GM03348 (cell line): ENCODE measurements around the gene CMKLR1.

Experiments used
- DNase-seq: peaks from one replicate; pipeline ENCODE4 v3.0.0; 2012; ENCODE audit warnings: low spot score

CMKLR1 gene

DNA sequence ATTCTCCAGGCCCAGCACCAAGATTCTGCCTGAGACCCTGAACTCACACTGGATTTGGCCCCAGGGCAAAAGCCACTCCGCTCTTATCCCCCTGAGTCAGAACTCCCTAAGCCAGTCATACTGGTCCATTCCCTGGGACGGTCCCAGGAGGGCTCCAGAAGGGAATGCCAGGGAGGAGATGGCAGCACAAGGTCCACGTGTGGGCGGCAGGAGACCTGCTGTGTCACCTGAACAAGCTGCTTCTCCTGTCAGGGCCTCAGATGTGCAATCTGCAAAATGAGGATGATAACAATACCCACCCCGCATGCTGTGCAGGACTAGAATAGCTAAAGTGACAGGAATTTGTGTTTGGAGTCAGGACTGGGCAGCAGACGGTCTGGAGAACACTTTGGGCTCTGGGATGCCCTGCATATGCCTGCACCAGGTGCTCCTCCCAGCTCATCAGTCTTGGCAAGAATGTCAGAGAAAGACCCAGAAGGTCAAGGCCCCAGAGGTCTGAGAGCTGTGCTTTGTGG lies 40.3 kb downstream of the CMKLR1 start:
- DNase-seq, result no peak

DNA sequence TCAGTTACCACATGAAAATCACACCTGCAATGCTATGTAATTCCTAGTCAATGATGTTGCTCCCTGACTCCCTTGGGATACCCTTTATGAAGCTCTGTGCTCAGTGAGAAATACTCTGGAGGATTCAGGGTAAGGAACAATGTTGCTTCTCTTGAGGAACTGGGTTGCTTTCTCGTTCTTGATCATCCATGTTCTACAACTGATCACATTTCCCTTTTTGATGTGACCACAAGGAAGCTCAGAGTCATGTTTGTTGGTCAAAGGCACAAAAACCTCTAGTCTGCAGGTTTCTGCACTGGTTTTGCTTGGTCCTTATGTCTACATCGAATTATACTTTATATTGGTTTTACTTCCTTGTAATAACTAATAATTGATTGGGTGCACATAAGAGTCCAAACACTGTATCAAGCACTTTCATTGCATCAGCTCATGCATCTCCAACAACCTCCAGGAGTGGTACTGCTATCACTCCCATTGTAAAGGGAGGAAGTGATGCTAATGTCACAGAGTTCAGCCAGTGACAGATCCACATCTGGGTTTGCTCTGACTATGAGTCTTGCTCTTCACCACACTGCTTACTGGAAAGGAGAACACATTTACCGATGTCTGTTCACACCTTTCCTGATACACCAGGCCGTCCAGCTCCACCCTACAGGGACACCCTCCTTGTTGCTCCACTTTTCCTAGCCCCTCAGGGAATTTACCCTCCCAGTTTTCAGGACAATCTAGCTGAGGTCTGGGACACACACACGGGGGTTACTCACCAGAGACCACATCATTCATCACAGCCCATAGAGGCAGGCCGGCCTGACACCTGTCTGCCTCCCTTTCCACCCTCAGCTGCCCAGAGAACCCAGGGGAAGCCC lies 41.0 kb downstream of the CMKLR1 start:
- no peak for DNase-seq

DNA sequence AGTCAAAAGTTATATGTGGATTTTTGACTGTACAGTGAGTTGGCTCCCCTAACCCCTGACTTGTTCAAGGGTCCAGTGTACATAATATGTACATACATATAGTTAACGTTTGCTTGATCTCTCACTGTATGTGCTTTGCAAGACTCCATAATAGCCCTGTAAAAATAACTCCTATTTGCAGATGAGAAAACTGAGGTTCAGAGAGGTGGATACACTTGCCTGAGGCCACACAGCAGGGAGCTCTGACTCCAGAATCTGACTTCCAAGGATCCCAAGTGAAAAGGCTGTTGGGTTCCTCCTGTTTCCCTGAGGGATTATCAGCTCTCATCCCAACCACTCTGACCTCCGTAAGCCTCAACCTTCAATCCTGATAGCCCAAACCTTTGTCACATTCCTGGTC lies 41.7 kb downstream of the CMKLR1 start:
- no peak for DNase-seq

- DNase-seq, result no peak
Observed at GRCh38 chr12:108296945-108297344, 42.2 kb downstream of the CMKLR1 start.

DNA sequence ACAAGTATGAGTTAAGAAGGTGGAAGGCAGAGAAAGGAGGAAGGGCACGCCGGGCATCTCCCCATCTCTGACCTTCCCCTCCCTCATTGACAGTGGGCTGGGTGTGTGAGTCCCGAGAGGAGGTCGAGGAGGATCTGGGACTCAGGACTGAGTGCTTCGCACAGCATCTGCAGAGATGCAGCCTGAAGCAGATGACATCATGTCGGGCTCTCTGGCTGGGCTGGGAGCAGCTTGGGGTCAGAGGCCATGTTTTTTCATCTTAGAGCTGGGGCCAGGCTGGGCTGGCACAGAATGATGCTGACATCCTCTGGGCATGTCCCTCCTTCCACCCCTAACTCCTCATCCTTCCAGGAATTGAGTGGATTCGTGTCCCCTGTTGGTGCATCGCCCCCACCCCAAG lies 43.5 kb downstream of the CMKLR1 start:
- DNase-seq, result no peak

DNA sequence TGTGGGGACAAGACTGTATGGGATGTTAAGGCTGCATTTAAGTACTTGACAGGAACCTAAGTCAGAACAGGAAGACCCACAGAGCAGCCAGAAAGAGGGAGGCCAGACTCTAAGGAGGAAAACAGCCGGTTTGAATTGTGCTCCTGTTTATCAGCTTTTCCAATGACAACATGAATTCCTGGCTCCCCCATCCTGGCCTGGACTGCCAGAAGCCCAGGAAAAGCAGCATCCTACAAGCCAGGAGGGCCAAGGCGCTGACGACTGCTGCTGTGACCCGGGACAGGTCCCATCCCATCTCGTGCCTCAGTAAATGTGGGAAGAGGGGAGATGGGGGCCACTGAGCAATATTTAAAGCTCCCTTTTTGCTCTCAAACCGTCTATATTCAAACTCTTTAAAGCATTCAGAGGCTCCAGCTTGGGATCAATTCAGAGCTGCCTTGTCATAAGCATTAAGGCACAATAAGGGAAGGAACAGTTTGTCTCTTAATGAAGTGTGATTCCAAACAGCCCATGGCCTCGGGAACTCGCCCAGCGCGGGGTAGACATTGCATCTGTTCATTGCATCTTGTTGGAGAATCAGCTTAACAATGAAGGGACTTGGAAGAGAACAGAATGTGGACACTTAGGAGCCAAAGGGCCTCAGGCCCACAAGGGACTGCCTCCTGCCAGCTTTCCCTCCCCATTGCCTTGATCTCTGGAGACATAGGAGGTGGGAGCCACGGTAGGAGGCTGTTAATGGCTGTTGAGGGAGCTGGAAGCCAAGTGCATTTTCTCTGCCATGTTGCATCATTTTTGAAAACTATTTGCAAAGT lies 49.6 kb downstream of the CMKLR1 start:
- DNase-seq, result no peak

GRCh38 chr12:108287227-108287626 lies 51.9 kb downstream of the CMKLR1 start:
- no peak for DNase-seq

GRCh38 chr12:108285016-108285415 lies 54.1 kb downstream of the CMKLR1 start:
- no peak for DNase-seq

GRCh38 chr12:108284163-108284562 lies 54.9 kb downstream of the CMKLR1 start:
- no peak for DNase-seq

DNA sequence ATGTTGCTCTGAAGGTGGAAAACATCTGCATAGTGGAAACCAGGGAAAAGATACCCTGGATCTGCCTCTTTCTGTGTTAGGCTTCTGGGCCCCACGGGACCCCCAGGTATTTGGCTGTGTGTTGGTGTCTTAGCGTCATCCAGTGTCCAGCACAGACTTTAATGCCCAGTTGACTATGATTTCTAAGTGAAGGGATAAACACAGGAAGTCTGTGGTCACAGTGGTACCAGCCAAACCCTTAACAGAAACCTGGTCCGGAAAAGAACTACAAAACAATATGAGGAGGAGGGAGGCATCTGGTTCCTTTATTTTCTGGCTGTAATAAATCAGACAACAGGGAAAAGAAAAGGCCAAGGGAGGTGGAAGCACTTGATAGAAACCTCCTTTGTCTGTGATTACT lies 56.4 kb downstream of the CMKLR1 start:
- DNase-seq, result no peak

GRCh38 chr12:108282160-108282559 lies 57.0 kb downstream of the CMKLR1 start:
- DNase-seq, result no peak

GRCh38 chr12:108277613-108278012 lies 61.5 kb downstream of the CMKLR1 start:
- no peak for DNase-seq

GRCh38 chr12:108273217-108273616 lies 65.9 kb downstream of the CMKLR1 start:
- no peak for DNase-seq

GRCh38 chr12:108271951-108272872 lies 66.9 kb downstream of the CMKLR1 start:
- no peak for DNase-seq

GRCh38 chr12:108270849-108271143 lies 68.3 kb downstream of the CMKLR1 start:
- DNase-seq, result no peak

- DNase-seq, result no peak
Observed at GRCh38 chr12:108270035-108270848, 68.9 kb downstream of the CMKLR1 start.

GRCh38 chr12:108269224-108269623 lies 69.9 kb downstream of the CMKLR1 start:
- DNase-seq, result no peak

GRCh38 chr12:108268397-108268796 lies 70.7 kb downstream of the CMKLR1 start:
- no peak for DNase-seq

- DNase-seq, result no peak
Observed at GRCh38 chr12:108267450-108267849, 71.7 kb downstream of the CMKLR1 start.

DNA sequence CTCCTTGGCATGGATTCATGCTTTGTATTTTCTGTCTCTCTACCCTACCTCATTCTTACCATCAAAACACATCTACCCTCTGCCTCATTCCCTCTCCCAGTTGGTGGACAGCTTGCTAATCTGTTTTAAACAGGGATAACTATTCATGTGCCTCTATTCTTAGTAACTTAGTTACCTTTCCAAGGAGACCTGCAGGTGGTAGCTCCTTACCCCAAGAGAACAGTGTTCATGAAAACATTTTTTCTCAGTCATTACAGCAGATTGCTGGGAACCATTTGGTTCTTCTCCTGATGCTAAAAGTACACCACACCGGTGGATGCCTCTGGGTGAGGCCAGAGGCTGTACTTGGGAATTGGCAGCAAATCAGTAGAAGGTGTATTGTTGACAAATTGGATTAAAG lies 73.0 kb downstream of the CMKLR1 start:
- no peak for DNase-seq

DNA sequence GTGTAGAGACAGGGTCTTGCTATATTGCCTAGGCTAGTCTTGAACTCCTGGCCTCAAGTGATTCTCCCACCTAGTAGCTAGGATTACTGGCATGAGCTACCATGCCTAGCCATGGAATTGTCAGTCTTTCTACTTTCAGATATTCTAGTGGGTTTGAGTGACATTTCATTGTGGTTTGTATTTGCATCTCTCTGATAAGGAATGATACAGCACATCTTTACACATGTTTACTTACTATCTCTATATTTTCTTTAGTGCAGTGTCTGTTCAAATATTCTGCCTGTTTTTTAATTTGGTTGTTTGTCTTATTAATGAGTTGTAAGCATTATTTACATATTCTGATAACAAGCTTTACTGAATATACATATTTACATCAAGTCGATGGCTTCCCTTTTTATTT lies 73.6 kb downstream of the CMKLR1 start:
- DNase-seq, result no peak
